Fibroblast of pulmonary artery (primary cell): Measurements from ENCODE around the gene OCRL.

Experiments
- DNase-seq: peaks from one replicate; pipeline ENCODE4 v3.0.0-alpha.2; 2010; ENCODE audit warnings: low read depth
- H3K4me3 ChIP-seq: replicated peaks from 2 replicates; pipeline ENCODE4 v1.5.1; 2011; ENCODE audit warnings: low read depth, mild to moderate bottlenecking, control low read depth, low read length, moderate library complexity
- CTCF ChIP-seq: IDR thresholded peaks from 2 replicates; pipeline ENCODE4 v1.5.1; 2011; ENCODE audit warnings: mild to moderate bottlenecking, control low read depth, low read length, inconsistent platforms; ENCODE audit errors: missing control alignments

OCRL gene

GRCh38 chrX:129622757-129623301 is 82.8 kb downstream of the OCRL start:
- DNase-seq, result peak; percentile 96
- no peak for TF ChIP-seq CTCF
- H3K4me3 ChIP-seq, result no peak overlapping the region

GRCh38 chrX:129626026-129626425 is 86.0 kb downstream of the OCRL start:
- no peak for TF ChIP-seq CTCF
- no peak overlapping the region for H3K4me3 ChIP-seq
- DNase-seq, result no peak

GRCh38 chrX:129629837-129630236 is 89.8 kb downstream of the OCRL start:
- DNase-seq, result no peak
- no peak overlapping the region for H3K4me3 ChIP-seq
- no peak for TF ChIP-seq CTCF

GRCh38 chrX:129631849-129632248 is 91.8 kb downstream of the OCRL start:
- no peak for TF ChIP-seq CTCF
- no peak for DNase-seq

GRCh38 chrX:129632443-129632842 is 92.4 kb downstream of the OCRL start:
- no peak overlapping the region for H3K4me3 ChIP-seq
- no peak for DNase-seq
- TF ChIP-seq CTCF, result no peak

More at GRCh38 chrX:129631849-129632248, 91.8 kb downstream of the OCRL start:
- no peak overlapping the region for H3K4me3 ChIP-seq

GRCh38 chrX:129634541-129634940 is 94.5 kb downstream of the OCRL start:
- H3K4me3 ChIP-seq, result no peak overlapping the region
- TF ChIP-seq CTCF, result no peak
- DNase-seq, result no peak

GRCh38 chrX:129636175-129636681 is 96.2 kb downstream of the OCRL start:
- TF ChIP-seq CTCF, result no peak
- H3K4me3 ChIP-seq, result no peak overlapping the region
- no peak for DNase-seq
